Fibroblast of villous mesenchyme (primary cell): Measurements from ENCODE around the gene CNTN4. TPM values are rescaled to one million over a fixed set of nuclear protein-coding genes. Genes with fewer than 3 reads are reported as not detected.

Source experiments
- DNase-seq: peaks from one replicate; pipeline ENCODE4 v3.0.0-alpha.2; 2010; ENCODE audit warnings: low read depth
- H3K4me3 ChIP-seq: 2 replicates; pipeline ENCODE4 v1.5.1; 2011; ENCODE audit warnings: low read depth, mild to moderate bottlenecking, low read length
- total RNA-seq: library from RNA; depleted of rRNA; stranded (reverse); fragments of >200 nt; gene quantifications from 2 replicates; pipeline ENCODE4 v1.2.3, GENCODE V29; 2012
- TF ChIP-seq, protein P1 (sequence below): IDR thresholded peaks from 2 replicates; pipeline ENCODE4 v1.5.1; 2012; ENCODE audit warnings: low read depth, mild to moderate bottlenecking, low read length; ENCODE audit not compliant: insufficient read depth

The CNTN4 gene
- total RNA-seq, 1 donor: 6.9 TPM

DNA sequence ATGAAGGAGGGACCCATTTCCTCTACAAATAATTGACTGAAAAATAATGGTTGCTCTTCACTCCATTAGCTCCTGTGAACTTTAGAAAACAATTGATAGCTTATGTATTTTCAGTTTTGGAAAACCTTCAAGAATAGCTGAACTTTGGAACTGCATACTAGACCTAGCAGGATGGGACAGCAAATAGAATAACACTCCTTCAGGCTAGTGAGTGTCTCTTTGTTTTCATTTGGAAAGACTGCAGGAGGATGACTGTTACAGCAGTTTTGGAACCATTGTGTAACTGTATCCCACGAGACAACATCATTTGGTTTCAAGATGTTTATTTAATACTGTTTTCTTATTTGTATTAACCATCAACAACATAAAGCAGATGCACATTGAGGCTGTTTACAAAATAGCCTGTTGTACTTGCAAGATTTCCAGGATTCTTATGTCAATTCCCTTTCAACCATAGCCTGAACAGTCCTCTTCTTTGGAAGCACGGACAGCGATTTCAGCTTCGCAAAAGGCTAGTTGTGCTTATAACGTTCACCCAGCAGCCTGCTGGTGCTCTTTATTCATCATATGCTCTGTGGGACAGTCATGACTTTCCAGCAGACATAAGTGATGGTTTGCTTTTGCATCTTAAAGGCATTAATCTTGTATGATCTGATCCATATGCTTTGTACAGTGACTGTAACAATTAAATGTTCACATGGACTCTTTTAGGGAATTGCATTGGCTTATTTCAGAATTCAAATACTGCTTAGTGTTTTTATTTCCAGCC, 676.0 kb downstream of the CNTN4 start:
- TF ChIP-seq, protein P1, sequence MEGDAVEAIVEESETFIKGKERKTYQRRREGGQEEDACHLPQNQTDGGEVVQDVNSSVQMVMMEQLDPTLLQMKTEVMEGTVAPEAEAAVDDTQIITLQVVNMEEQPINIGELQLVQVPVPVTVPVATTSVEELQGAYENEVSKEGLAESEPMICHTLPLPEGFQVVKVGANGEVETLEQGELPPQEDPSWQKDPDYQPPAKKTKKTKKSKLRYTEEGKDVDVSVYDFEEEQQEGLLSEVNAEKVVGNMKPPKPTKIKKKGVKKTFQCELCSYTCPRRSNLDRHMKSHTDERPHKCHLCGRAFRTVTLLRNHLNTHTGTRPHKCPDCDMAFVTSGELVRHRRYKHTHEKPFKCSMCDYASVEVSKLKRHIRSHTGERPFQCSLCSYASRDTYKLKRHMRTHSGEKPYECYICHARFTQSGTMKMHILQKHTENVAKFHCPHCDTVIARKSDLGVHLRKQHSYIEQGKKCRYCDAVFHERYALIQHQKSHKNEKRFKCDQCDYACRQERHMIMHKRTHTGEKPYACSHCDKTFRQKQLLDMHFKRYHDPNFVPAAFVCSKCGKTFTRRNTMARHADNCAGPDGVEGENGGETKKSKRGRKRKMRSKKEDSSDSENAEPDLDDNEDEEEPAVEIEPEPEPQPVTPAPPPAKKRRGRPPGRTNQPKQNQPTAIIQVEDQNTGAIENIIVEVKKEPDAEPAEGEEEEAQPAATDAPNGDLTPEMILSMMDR: no peak
- DNase-seq: peak; percentile 42
- H3K4me3 ChIP-seq: no peak overlapping the region

DNA sequence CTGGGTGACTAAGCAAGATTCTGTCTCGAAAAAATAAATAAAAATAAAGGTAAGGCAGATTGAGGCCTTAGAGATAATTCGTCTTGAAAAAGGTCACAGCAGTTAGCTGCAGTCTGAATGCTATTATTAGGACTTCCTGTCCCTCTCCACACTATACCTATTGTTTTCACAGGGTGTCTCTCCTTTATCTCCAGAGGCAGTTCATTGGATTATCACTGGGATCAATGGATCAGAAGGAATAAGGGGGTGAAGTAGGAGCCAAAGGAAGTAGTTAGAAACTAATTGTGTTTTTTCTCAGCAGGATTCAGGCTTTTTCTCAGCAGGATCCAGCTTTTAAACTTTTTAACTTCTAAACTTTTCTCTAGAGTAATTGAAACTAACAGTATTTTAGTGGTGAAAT, 684.6 kb downstream of the CNTN4 start:
- H3K4me3 ChIP-seq: no peak overlapping the region
- TF ChIP-seq, protein P1: no peak
- DNase-seq: no peak

DNA sequence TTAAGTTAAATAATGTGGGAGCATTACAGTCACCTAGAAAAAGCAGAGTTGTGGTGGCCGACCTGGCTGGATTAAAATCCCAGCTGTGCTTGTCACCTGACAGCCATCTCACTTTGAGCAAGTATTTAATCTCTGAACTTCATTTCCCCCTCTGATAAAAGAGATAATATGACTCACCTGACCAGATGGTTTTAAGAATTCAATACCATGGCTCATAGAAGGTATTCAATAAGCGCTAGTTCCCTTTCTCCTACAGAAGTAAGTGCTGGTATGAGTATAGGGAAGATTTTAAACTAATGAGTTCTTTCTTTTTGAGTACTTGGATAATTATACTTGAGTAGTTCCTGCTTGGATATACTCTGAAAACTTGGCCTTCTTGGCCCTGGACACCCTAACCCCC, 686.0 kb downstream of the CNTN4 start:
- H3K4me3 ChIP-seq: no peak overlapping the region
- TF ChIP-seq, protein P1: no peak
- DNase-seq: no peak

DNA sequence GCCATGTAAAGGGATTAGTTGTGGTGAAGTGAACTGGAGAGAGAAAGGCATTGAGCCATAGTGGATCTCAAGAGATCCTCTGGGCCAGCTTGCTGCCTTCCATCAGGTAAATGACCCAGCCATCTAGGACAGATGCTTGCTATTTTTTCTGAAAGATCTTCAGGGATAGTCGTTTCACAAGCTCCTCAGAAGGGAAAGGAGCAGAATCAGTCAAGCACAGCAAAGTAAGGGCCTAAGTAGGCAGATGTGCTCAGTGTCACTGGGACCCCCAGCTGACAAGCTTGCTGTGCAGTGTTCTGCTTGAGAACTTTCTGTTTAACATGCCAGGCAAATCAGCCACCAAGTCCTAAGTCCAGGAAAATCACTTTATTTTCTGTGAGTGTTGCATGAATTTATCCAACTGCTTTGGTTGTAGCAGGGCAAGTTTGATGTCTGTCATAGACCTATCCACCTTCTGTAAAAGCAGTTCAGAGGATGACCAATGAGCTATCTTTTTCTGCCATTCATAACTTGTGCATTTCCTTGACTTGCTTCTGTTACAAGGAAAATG, 691.7 kb downstream of the CNTN4 start:
- no peak for DNase-seq
- H3K4me3 ChIP-seq: no peak overlapping the region
- TF ChIP-seq, protein P1: no peak

DNA sequence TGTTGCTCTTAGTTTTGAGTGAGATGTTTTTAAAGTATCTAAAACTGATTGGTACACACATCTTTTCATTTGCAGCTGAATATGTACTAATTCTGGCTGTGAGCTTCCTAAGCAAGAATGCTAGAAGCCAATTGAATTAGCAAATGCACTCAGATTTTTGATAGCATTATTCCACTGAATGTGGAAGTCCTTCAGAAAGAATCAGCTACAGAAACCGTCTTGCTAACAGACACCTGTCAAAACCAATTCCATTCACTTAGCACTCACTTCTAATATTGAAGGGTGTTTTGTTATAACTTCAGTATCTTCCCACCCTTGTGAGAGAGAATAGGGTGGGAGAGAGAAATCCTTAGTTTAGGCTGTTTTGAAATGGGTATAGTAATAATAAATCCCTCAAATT, 693.8 kb downstream of the CNTN4 start:
- DNase-seq: no peak
- TF ChIP-seq, protein P1: no peak
- no peak overlapping the region for H3K4me3 ChIP-seq

DNA sequence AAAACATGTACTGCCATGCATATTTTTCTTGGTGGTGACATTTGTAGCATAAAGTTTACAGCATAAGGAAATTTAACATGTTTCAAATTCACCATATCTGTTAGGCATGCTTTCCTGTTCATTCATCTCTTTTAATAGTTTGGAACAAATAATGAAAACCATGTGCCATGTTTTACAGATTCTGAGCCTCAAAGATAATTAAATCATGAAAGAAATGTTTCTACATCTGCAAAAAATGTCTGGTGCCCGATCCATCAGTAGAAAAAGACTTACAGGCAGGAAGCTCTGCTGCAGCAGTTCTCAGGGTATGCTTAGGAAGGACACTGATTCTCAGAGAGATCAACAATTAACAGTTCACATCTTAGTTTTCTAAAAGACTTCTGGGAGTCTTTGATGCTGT, 695.3 kb downstream of the CNTN4 start:
- TF ChIP-seq, protein P1: no peak
- DNase-seq: no peak
- H3K4me3 ChIP-seq: no peak overlapping the region

DNA sequence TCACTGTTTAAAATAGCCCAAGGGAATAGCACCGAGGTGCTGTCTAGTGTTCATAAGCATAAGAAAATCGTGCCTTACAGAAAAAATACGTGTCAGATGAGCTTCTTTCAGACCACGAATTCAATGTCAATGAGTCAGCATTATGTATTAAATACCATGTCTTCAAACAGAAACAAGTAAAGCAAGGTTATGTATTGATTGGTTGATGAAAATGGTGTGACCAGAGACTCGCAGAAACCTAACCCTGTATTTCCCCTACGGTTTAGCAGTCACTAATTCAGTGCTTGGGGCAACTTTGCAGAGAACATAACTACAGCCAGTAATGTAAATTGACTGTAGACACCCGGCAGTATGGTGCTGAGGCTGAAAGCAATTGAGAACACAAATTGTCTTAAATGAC, 703.8 kb downstream of the CNTN4 start:
- H3K4me3 ChIP-seq: no peak overlapping the region

More for the DNA sequence above, 703.8 kb downstream of the CNTN4 start:
- TF ChIP-seq, protein P1: no peak
- no peak for DNase-seq
